Kasumi-1 (cell line): ENCODE data around the gene PCDH19.

Source experiments
- DNase-seq, 2 experiments: peaks; one replicate each; lab custom pipeline; 2025; lab: John Stamatoyannopoulos, UW

Gene PCDH19

DNA sequence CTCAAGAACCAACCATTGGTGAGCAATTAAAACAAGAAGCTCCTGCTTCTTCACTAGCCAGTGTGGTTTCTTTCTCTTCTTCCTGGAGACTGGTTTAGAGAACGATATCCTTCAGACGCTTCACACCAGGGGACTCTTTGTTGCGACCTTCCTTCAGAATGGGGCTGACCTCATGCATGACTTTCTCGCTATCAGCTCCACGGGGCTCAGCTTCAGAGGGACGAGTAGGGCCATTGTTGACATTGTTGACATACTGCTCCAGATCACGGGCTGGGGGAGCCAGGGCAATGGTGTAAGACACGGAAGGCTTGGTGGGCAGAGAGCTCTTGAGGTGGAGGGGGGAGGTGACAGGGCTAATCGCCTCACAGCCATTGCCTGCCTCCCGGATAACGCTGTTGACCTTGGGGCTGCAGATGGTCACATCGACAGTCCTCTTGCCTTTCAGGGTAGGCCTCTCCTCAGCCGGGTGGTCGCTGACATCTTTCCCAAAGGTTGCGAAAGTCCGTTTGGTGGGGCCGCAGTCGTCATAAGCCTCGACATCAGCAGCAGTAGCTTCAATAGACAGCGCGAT lies 113.8 kb downstream of the PCDH19 start:
- no peak for DNase-seq

- no peak for DNase-seq
Observed at GRCh38 chrX:100294965-100295364, 115.1 kb downstream of the PCDH19 start.

DNA sequence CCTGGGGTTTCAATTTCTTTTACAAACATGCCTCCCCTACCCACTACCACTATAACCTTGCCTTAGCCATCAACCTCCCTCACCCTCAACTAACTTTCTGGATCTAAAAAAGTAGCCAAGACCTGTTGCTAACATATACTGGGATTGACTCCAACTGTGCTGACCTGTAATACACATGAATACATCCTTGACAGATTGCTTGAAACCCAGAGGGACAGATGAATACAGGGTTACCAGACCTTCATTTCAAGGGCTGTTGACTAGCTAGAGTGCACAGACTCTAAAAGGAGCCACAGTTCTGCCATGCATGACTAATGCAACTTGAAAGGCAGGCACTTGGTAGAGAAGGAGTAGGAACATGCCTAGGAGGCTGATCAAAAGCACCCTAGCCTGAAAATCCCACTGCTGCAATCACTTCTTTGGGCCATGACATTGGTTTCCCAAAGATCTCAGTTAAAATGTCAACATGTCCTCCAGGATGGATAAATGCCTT lies 121.0 kb downstream of the PCDH19 start:
- DNase-seq: no peak

DNA sequence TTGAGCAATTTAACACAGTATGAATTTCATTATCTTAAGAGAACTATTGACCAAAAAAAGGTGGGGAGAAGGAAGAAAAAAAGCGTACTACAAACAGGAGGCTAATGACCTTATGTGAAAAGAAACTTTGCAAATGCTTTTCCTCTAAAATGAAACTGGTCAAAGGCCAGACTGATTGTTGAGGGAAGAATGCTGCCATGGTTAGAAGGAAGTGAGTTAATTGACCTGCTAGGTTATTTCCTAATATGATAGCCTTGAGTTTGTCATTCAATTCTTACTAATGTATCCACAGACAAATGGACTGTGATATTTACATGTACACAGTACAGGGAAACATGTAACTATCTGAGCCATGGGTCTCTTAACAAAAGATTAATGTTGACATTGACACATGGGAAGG lies 132.8 kb downstream of the PCDH19 start:
- no peak for DNase-seq

DNA sequence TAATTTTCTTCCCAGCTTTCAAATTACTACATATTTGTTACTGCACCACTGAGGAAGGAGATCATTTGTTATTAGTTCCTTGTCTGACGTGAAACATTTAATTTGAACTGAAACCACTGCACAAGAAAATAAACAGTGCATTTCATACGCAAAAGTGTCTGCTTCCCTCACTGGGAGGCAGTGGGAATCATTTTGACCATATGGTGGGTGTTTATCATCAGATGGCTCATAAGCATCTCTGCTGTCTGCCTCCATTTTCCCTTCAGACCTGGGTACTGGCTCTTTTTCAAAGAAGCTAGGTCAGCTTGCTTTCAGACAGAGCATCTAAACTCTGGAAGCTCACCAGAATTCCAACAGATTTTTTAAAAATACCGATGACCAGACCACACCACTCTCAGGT lies 135.2 kb downstream of the PCDH19 start:
- no peak for DNase-seq

- no peak for DNase-seq
Observed at GRCh38 chrX:100265179-100265578, 144.9 kb downstream of the PCDH19 start.

- DNase-seq: no peak
Observed at GRCh38 chrX:100264200-100264599, 145.9 kb downstream of the PCDH19 start.

- no peak for DNase-seq
Observed at GRCh38 chrX:100263650-100264049, 146.4 kb downstream of the PCDH19 start.

GRCh38 chrX:100248885-100249493 lies 161.1 kb downstream of the PCDH19 start:
- no peak for DNase-seq

DNA sequence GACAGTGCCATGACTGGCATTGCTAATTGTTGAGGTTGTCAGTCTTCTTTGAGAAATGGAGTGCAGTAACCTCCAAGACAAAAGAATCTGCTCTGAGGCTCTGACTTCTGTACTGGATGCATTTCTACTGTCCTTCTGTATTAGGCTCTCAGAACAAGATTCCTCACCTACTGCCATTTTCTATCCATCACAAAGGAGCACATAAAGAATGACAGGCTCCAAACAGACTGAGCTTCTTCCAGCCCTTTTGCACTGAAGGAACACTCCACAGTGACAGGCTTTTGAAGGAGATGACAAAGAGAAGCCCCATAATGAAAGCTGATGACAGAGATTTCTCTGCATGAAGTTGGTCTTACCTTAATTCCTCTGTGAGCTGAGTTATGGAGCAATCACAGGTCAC lies 162.2 kb downstream of the PCDH19 start:
- DNase-seq: no peak

DNA sequence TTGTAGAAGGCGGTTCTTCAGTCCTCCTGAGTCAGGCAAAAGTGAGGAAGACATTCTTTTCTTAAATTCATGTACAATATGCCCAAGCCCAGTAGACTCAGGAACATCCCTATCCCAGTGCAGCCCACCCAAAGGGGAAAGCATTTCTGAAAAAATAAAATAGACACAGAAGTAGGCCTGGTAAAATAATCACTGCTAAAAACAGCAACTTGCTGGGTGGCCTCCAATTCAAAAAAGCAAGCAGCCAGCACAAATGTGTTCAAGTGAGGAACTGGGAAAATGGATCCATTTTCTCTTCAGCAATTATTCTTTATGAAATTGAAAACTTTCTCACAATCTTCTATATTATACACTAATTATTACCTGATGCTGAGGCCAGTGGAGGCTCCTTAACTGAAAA lies 165.4 kb downstream of the PCDH19 start:
- no peak for DNase-seq
